Heart right ventricle (tissue), 16 donors: ENCODE data around the gene ATG2A. TPM values are rescaled to one million over a fixed set of nuclear protein-coding genes. Genes with fewer than 3 reads are reported as not detected.

Experiments used
- ATAC-seq, 8 donors: fragments of 200-7000 bp; cut with Tn5 transposase; one replicate each; pipeline ENCODE4 v1.9.1; 2020; ENCODE audit warnings: mild to moderate bottlenecking in 8 of 8, moderate library complexity in 8 of 8, moderate number of reproducible peaks in 1 of 8
- DNase-seq, 2 donors: peaks; one replicate each; pipeline ENCODE4 v3.0.0-alpha.2; 2020
- H3K27ac ChIP-seq, 10 donors: fragments of 200-600 bp; sonication (generic) in 2 of 10; one replicate each; pipeline versions ENCODE4 v1.5.0 to v1.8.0; 2020 to 2022; ENCODE audit warnings: mild to moderate bottlenecking in 3 of 10
- H3K27me3 ChIP-seq, 7 donors: fragments of 200-600 bp; one replicate each; pipeline ENCODE4 v1.8.0; 2021 to 2022; ENCODE audit warnings: mild to moderate bottlenecking in 2 of 7
- H3K36me3 ChIP-seq, 9 donors: fragments of 200-600 bp; sonication (generic) in 1 of 9; one replicate each; pipeline versions ENCODE4 v1.5.0 to v1.8.0; 2020 to 2022; ENCODE audit warnings: mild to moderate bottlenecking in 2 of 9
- H3K4me1 ChIP-seq, 9 donors: fragments of 200-600 bp; sonication (generic) in 1 of 9; one replicate each; pipeline versions ENCODE4 v1.5.0 to v1.8.0; 2020 to 2022; ENCODE audit warnings: mild to moderate bottlenecking in 4 of 9
- H3K4me3 ChIP-seq, 10 donors: fragments of 200-600 bp; sonication (generic) in 2 of 10; one replicate each; pipeline versions ENCODE4 v1.5.0 to v1.8.0; 2020 to 2022; ENCODE audit warnings: mild to moderate bottlenecking in 7 of 10, moderate library complexity in 2 of 10
- H3K9me3 ChIP-seq, 11 donors: fragments of 200-600 bp in 10 of 11; sonication (generic) in 2 of 11; one replicate each; pipeline versions ENCODE4 v1.5.0 to v1.8.0; 2013 to 2022; ENCODE audit warnings: mild to moderate bottlenecking in 2 of 11, control low read depth in 1 of 11, moderate library complexity in 1 of 11
- WGBS, 2 donors: extraction: QIAGEN DNeasy Blood & Tissue Kit; methylation state at CpG; one replicate each; pipeline ENCODE4 v1.1.7; 2013; ENCODE audit warnings: inconsistent platforms in 1 of 2; 5-methylcytosine and 5-hydroxymethylcytosine counted together
- intact Hi-C, 10 donors: fragments of 100-400 bp; cut with DNase I; formaldehyde crosslinking; loops; one replicate each; pipeline versions ENCODE4 v1.11.1 to v1.14.2; 2022
- polyA plus RNA-seq, 2 donors: library from polyadenylated mRNA; stranded (reverse); fragments of 200-250 nt; gene quantifications; one replicate each; pipeline ENCODE4 v1.2.3, GENCODE V29; 2013
- total RNA-seq, 10 donors: library from RNA; stranded (reverse); fragmentation: NEBNext Ultra II Directional in 3 of 10; extraction: Animal tissue kit (Norgen Biotek cat#: 25700) in 3 of 10; gene quantifications; one replicate each; pipeline versions ENCODE4 v1.2.1 to v1.2.4, GENCODE V29; 2021 to 2023
- TF ChIP-seq, protein P1 (sequence below), 9 donors: fragments of 200-600 bp; sonication (generic) in 2 of 9; IDR thresholded peaks; one replicate each; pipeline versions ENCODE4 v1.5.0 to v1.8.0; 2021 to 2022; ENCODE audit warnings: antibody characterized with exemption in 9 of 9, mild to moderate bottlenecking in 5 of 9, moderate library complexity in 1 of 9
- donor health status: Arrhythmogenic right ventricular cardiomyopathy.
- donor health status: ischemic (EF 13 %, LVEDD 7.1; RV severe dilation, severe dysfunction).
- donor health status: healthy with polysubstance abuse.
- donor health status: DM: no; HTN: yes; CAD: no.
- donor health status: DM: no; HTN: no; CAD: no.
- donor health status: ischemic (EF 25% LVEDD 6.9; RV normal size, moderate dysfunction).
- donor health status: ischemic (EF 25% LVEDD 5.7; RV mildly dilated, moderate dysfunction).
- donor health status: healthy.
- donor health status: DM: yes; HTN: yes; CAD: no.
- donor health status: Ischemic cardiomyopathy.
- donor health status: ischemic (EF 35%, LVEDD 5.7; RV mildly dilated, moderate dysfunction).
- donor health status: nonischemic (EF 11% LVEDD 7.7; RV severe dilation, severe dysfunction).
- donor health status: DM: yes; HTN: yes; CAD: no.
- donor health status: PGD.
- donor health status: ischemic (EF 29% LVEDD 5.4; RV normal size, mild dysfunction).
- donor health status: nonischemic (EF 23%, LVEDD 6.1; RV moderate dilation, normal function).

Gene ATG2A
- total and polyA plus RNA-seq, 12 donors: 12.4 to 18.6 (median 16.0) TPM

DNA sequence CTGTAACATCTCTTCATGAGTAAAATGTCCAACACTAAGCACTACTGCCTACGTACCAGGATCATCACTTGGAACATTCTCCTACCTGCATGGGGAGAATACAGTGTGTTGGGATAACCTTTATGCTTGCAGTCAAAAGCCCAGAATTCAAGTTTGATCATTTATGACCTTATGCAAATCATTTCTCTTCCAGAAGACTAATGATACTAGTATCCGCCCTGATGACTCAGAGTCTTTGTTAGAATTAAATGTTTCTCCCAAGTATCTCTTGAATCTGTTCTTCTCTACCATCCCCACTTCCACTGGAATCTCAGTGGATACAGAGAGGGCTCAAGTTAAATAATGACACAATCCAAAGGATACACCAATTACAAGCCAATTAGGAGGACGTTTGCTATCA lies 42.5 kb upstream of the ATG2A start:
- Histone ChIP-seq H3K4me1 (no peaks in the 10 kb centered on the region), H3K36me3 (no peaks in the 10 kb centered on the region), H3K9me3 (no peaks in the 10 kb centered on the region), H3K27ac (no peak overlapping the region), H3K4me3 (no peak overlapping the region), H3K27me3 (peaks cover 0 to 25% (median 0%) of the 10 kb centered on the region in 7 donors)
- intact Hi-C loops: no loop called here
- ATAC-seq: no peak
- WGBS, 2 donors: 66 to 72% methylated on average over 3 of the region's 3 CpGs
- TF ChIP-seq, protein P1, sequence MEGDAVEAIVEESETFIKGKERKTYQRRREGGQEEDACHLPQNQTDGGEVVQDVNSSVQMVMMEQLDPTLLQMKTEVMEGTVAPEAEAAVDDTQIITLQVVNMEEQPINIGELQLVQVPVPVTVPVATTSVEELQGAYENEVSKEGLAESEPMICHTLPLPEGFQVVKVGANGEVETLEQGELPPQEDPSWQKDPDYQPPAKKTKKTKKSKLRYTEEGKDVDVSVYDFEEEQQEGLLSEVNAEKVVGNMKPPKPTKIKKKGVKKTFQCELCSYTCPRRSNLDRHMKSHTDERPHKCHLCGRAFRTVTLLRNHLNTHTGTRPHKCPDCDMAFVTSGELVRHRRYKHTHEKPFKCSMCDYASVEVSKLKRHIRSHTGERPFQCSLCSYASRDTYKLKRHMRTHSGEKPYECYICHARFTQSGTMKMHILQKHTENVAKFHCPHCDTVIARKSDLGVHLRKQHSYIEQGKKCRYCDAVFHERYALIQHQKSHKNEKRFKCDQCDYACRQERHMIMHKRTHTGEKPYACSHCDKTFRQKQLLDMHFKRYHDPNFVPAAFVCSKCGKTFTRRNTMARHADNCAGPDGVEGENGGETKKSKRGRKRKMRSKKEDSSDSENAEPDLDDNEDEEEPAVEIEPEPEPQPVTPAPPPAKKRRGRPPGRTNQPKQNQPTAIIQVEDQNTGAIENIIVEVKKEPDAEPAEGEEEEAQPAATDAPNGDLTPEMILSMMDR (IDR thresholded peaks at IDR 0.05): no peak
- no peak for DNase-seq

DNA sequence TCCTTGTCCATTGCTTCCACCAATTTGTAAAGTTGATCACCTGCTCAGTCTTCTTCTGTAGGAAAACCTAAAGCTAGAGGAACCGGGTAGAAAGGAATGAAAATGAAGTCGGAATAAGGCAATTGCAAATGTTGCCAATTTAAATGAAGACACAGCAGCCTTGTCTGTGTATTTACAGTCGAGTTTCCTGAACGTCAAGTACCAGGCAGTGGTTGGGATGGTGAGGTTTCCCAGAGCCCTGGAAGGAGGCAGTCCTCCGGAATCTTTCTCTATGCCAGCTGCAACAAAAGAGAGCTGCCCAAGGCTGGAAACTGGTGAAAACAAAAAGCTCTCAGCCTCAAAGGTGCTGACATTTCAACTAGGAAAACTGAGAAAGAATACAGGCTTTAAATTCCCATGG lies 37.2 kb upstream of the ATG2A start:
- TF ChIP-seq, protein P1 (IDR thresholded peaks at IDR 0.05): no peak
- H3K9me3 ChIP-seq: no peaks in the 10 kb centered on the region
- H3K36me3 ChIP-seq: no peaks in the 10 kb centered on the region
- WGBS, 2 donors: 45 to 50% methylated on average over 5 of the region's 5 CpGs
- H3K27ac ChIP-seq: no peak overlapping the region
- H3K27me3 ChIP-seq: peaks cover 0 to 37% (median 0%) of the 10 kb centered on the region in 7 donors
- DNase-seq (no peak), ATAC-seq (no peak)
- no peak overlapping the region for H3K4me3 ChIP-seq
- no peaks in the 10 kb centered on the region for H3K4me1 ChIP-seq
- intact Hi-C loops: no loop called here

DNA sequence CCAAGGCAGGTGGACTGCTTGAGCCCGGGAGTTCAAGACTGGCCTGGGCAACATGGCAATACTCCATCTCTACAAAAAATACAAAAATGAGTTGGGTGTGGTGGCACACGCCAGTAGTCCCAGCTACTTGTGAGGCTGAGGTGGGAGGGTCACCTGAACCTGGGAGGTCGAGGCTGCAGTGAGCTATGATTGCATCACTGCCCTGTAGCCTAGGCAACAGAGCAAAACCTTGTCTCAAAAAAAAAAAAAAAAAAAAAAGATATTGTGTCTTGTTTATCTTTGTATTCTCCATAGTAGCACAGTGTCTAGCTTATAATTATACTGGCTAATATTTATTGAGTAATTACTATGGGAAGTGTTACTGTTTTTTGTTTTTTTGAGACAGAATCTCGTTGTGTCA lies 34.5 kb upstream of the ATG2A start:
- peaks cover 0 to 21% (median 0%) of the 10 kb centered on the region in 7 donors for H3K27me3 ChIP-seq
- no peak for ATAC-seq
- H3K36me3 ChIP-seq: no peaks in the 10 kb centered on the region

DNA sequence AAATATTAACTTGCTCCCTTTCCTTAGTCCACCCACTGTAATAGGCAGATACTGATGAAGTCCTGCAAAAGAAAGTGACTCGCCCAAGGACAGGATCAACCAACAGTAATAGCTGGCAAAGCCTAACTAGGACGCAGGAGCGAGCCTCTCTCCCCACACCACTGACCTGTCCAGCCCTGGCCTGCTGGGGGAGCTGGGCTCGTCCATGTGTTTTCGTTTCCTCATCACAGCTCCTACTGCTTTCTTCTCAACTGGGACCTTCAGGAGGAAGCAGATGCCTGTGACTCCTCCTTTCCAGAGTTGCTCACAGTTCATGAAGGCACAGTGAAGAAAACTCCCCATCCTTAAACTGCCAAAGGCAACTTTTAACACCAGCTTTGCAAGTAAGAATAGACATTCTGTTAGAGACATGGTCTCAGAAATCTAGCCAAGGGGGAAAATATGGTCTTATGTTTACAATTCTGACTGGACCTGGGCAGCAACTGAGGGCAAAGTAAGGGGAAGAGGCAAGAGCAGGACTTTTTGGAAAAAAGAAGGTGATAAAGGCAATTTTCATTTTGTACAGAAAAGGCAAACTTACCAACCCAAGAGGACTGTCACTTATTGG lies 30.3 kb upstream of the ATG2A start:
- intact Hi-C loops: no loop called here
- Histone ChIP-seq H3K27ac (no peak overlapping the region), H3K36me3 (no peaks in the 10 kb centered on the region), H3K4me3 (no peak overlapping the region), H3K27me3 (peaks cover 0 to 8% (median 0%) of the 10 kb centered on the region in 7 donors), H3K9me3 (no peaks in the 10 kb centered on the region), H3K4me1 (no peaks in the 10 kb centered on the region)
- 34 to 50% methylated on average over 5 of the region's 5 CpGs for WGBS, 2 donors
- DNase-seq: no peak
- TF ChIP-seq, protein P1 (IDR thresholded peaks at IDR 0.05): peak in 5 of 9 donors; percentile 11 to 35 (median 18)
- peak in 3 of 8 donors; percentile 65 to 75 (median 65) for ATAC-seq

More for the DNA sequence above, 34.5 kb upstream of the ATG2A start:
- no peaks in the 10 kb centered on the region for H3K9me3 ChIP-seq
- TF ChIP-seq, protein P1 (IDR thresholded peaks at IDR 0.05): no peak
- 76% methylated on average over 4 of the region's 4 CpGs for WGBS, 2 donors
- no peak for DNase-seq
- H3K27ac ChIP-seq: no peak overlapping the region
- H3K4me3 ChIP-seq: no peak overlapping the region
- H3K4me1 ChIP-seq: no peaks in the 10 kb centered on the region
- intact Hi-C loops: no loop called here
